ENCODE data around the gene DNAAF8.

DNAAF8 gene

DNA sequence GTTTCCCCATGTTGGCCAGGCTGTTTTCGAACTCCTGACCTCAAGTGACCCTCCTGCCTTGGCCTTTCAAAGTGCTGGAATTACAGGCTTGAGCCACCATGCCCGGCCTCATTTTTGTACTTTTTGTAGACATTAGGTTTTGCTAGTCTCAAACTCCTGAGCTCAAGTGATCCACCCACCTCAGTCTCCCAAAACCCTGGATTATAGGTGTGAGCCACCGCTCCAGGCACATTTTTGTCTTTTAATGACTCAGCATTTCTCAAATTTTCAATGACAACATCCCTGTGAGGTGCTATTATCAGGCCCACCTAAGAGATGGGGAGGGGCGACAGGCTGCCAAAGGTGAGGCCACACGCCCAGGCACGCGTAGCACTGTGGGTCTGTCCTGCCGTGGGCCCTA, 52.7 kb downstream of the DNAAF8 start:
- DNase-seq = no peak

DNA sequence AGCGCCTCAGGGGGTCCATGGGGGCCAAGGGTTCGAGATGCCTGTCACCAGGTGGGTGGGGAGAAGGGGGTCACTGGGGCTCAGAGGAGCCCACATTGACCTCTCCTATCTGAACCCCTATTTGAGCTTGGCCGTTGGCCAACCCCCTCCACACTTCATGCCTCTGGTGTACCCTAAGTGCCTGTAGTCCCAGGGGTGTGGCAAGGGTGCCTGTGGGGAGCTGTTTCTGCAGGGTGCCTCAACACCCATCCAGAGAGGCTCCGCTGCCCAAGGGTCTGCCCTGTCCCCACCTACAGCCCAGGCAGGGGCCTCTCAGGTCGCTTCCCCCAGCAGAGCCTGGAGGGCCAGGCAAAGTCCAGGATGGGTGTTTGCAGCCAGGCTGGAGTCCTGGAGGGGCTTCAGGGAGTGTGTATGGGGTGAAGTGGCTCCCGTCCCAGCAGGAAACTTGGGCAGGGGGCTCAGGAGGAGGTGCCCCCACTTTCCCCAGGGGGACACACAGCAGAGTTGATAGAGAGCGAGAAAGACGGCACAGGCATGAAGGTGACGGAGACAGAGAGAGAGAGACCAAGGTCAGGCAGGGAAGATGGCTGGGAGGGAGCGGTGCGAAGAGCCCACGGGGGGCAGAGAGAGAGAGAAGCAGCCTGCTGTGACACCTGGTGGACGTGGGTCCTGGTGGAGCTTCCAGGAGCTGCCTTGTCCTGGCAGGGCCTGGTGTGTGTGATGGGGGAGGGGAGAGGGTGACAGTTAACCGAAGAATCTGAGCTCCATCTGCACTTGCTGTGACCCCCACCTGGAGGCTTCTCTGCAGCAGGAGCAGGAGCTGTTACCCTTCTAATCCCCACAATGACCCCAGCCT, 53.5 kb downstream of the DNAAF8 start, which contains the start of gene SEPTIN12:
TSS of gene SEPTIN12 (minus strand) at position 719 of the 856 bp plus-strand sequence. CDS start at position 19, 700 bp downstream.
- DNase-seq = no peak

DNA sequence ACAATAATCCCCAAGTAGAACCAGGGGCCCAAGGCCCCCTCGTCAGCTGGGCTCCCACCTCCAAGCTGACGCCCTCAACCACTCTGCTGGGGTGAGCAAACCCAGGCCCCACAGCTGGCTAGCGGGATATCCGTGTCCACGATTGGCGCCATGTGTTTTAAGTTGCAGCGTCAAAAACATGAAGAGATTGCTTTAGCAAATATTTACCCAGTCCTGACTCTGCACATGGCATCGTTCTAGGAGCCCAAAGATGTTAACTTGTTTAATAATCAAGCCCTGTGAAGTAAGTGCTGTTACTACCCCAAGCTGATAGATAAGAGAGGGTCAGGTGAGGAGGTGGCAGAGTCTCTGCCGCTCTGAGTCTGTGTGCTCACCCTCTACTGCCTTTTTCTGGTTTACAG, 54.2 kb downstream of the DNAAF8 start:
- DNase-seq = no peak

DNA sequence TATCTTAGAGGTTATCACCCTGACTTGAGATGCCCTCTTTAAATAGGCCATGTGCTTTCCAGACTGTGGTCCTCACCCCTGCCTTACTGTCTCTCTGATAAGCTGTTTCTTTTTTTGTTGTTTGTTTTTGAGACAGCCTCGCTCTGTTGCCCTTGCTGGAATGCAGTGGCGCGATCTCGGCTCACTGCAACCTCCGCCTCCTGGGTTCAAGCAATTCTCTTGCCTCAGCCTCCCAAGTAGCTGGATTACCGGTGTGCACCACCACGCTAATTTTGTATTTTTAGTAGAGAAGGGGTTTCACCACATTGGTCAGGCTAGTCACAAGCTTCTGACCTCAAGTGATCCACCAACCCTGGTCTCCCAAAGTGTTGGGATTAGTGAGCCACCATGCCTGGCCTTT, 54.6 kb downstream of the DNAAF8 start:
- no peak for DNase-seq

DNA sequence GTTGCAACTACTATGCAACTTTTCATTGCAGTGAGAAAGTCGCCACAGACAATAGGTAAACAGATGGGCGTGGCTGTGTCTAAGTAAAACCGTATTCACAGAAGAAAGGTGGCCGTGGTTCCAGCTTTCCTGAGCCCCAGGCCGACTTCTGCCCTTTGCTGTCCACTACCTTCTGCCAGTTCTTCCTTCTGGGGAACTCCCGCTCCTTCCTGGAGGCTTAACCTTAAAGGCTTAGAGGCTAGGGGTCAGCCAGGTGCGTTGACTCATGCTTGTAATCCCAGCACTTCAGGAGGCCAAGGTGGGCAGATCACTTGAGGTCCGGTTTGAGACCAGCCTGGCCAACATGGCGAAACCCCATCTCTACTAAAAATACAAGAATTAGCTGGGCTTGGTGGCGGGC, 55.9 kb downstream of the DNAAF8 start:
- DNase-seq = no peak

DNA sequence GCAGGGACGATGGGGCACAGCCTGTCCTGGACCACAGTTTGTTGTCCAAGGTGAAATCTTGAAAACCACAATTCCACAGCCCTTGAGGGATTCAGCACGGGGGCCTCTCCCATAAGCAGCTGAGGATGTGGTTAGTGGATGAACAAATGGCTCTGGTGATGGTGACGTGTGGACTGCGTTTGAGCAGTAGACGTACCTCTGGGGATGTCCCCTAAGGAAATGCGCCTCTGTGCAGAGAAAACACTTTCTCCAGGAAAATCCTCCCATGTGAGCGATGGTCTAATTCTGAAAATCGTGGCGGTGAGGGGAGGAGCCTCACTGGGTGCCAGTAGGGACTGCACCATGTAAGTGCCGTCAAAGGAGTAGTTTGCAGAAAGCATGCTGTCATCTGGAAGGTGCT, 56.5 kb downstream of the DNAAF8 start:
- DNase-seq = no peak

DNA sequence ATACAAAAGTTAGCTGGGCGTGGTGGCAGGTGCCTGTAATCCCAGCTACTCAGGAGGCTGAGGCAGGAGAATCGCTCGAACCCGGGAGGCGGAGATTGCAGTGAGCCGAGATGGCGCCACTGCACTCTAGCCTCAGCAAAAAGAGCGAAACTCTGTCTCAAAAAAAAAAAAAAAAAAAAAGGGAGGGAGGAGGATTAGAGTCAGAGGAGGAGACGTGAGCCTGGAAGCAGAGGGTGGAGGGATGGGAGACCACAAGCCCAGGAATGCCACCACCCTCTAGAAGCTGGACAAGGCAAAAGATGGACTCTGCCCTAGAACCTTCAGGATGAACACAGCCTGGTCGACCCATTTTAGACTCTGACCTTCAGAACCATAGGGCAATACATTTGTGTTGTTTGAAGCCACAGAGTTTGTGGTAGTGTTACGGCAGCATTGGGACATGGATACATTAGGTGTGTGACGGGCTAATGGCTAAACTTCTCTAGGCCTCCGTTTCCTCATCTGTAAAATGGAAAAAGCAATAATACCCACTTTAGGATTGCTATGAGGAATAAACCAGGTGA, 58.7 kb downstream of the DNAAF8 start:
- DNase-seq = no peak

DNA sequence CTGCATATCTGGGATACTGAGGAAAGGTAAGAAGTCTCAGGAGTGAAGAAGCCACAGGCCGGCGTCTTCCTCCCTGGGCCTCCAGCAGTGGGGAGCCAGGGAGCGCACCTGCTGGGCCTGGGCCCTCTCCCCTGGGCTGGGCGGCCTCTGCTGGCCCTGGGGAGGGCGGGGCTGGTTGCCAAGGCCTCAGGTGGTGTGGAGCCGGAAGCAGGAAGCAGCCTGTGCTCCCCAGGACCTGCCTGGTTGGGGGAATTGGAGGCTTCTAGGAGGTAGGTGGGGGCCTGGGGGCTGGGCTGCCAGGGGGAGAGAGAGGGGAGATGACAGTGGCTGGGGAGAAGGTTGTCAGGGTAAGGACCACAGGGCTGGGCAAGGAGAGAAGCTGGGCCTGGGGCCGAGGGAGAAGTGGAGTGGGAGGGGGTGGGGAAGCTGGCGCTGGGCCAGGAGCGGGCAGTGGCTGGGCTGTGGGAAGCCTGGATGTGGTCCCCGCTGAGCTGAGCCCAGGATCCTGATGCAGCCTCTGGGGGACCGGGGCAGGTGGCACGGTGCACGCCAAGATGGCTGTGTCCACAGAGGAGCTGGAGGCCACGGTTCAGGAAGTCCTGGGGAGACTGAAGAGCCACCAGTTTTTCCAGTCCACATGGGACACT, 61.0 kb downstream of the DNAAF8 start, which contains the start of gene SMIM22:
TSS of gene SMIM22 (plus strand) at position 189 of the 647 bp plus-strand sequence. CDS start at position 555, 366 bp downstream.
- DNase-seq = no peak

DNA sequence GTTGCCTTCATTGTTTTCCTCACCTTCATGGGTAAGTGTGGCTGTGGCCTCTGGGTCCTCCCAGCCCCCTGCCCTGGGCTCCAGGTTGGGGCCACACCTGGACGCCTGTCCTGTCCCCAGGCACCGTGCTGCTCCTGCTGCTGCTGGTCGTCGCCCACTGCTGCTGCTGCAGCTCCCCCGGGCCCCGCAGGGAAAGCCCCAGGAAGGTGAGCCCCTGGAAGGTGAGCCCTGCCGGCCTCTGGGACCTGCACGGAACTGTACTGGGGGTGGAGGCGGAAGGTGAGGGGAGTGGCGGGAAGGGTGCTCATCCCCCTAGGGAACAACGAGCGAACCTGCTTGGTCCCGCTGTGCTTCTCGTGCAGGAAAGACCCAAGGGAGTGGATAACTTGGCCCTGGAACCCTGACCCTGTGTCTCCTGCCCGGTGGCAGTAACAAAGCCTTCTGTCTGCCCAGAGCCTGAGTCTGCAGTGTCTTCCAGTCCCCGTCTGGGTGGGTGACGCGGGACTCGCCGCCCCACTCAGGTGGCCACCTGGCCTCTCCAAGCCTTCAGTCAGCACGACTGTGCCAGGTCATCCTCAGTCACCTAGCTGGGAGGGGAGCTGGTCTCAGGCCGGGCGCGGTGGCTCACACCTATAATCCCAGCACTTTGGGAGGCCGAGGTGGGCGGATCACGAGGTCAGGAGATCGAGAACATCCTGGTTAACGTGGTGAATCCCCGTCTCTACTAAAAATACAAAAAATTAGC, 61.7 kb downstream of the DNAAF8 start:
- no peak for DNase-seq

DNA sequence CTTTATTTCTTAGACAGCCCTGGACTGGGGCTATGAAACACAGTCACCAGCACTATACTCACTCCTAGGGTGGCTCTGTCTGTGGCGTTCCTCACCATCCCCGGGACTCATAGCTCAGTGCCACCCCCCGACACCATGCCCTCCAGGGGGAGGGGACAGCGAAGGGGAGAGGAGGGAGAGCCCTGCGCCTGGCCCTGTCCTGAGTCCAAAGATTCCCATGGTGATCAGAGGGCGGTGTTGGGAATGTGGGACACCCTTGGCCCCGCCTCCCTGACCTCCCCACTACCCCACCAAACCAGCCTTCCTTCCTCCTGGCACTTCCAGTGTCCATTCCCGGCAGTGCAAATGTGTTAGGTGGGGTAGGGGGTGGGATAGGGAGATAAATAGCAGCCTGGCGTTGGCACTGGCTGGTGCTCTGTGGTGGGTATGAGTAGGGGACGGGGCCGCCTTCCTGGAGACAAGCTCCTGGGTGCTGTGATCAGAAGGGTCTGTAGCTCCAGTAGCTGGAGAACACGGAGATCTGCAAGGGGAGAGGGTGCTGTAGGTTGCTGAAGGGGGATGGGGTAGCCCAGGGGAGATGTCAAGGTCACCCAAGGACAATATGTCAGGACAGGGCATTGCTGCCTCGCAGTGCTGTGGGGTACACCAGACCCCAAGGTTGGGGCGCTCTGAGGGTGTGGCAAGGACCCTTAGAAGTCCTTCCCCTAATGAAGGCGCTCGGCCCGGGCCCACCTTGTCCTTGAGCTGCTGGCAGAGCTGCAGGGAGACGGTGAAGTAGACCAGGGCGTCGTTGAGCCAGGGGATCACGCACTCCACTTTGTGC, 62.9 kb downstream of the DNAAF8 start:
- no peak for DNase-seq

DNA sequence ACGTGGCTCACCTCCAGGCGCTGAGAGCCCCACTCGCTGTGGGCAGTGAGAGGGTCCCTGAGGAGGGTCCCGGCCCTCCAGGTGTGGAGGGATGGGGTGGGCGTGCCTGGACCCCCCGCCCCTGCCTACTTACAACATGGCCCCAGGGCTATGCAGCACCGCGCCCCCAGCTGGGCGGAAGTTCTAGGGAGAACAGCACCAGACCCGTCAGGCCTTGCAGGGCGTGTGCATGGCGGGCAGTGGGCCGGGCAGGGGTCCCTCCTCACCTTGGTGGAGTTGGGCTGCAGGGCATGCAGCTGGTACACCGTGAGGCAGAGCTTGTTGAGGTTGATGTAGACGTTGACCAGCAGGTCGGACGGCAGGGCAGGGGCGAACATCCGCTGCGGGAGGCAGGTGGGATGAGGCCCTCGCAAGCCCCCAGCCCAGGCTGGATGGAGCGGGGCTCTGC, 63.5 kb downstream of the DNAAF8 start:
- DNase-seq = no peak

DNA sequence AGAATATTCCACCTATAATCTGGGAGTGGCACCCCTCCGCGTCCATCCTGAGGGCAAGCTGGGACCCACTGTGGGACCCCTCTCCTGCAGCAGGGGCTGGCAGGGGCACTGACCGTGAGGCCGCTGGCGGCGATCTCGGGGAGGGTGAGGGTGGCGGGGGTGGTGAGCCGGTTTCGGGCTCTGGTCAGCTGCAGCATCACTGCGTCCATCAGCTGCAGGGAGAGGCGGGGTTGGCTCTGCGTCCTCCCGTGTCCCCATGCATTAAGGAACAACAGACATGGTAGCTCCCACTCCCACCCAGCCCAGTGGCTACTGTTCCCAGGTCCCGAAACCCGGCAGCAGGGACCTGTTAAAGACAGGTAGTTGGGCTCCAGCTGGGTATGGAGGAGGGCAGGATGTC, 64.1 kb downstream of the DNAAF8 start:
- DNase-seq = no peak

Data from stimulated activated naive CD4-positive, alpha-beta T cell treated with Interleukin-2 at 50 U/mL for 16 hours (primary cell).